Right hindlimb (tissue), 1 donor: ENCODE results near the gene INO80C.
"Not testable (repeated sequence)": the region's sequence is repeated elsewhere in the genome, so short reads cannot be mapped to it uniquely, and the experiment has no call there.

Experiments used
- DNase-seq: peaks from one replicate; pipeline ENCODE4 v3.0.0-alpha.2; 2018

The INO80C gene

DNA sequence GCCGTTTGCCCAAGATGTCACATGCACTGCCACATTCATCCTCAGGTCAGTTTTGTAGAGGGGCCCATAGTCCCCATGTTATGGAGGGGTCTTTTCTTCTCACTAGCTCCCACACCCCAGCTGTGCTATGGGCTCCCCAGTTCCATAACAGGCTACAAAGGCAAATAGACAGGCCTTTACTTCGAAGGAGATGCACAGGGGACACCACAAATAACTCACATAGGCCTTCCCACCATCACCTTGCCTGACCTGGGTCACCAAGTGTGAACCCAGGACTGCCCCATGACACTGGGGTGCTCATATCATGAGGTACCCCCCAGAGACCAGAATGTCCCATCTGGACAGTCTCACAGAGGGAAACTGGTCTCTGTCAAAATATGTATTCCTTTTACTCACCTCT is 15.0 kb upstream of the INO80C start:
- DNase-seq: no peak

DNA sequence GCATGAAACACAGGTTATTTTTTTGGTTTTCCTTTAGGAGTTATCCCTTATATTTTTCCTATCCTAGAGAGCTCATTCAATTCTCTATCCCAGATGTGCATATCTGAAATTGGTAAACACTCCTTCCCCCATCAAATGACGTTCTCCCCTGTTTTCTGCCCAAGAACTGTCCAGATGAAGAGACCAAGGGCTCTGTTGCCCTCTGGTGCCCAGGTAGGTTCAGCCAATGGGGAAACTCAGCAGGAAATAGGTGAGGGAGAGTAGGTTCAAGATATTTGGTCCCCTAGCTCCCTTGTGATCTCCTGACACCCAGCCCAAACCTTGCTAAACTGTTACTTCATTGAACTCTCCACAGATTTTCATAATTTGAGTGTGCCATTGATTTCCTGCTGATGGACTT is 14.1 kb upstream of the INO80C start:
- no peak for DNase-seq

DNA sequence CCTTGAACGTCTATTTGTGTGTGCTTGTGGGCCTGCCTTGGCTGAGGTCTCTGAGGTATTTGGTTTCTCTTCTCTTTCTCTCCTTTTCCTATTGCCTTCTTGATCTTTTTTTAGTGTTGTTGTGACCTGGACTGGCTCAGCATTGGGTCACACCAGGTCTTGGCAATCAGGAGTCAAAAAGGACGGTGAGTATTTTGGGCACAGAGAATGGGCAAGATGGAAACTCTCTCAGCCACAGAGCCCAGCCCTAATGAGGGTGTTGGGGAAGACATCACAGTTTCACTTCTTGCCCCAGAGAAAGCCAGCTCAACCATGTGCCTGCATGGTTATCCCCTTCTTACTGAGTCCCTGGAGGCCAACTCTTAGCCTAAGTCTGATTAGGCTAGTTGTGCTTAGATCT is 13.7 kb upstream of the INO80C start:
- DNase-seq: no peak

DNA sequence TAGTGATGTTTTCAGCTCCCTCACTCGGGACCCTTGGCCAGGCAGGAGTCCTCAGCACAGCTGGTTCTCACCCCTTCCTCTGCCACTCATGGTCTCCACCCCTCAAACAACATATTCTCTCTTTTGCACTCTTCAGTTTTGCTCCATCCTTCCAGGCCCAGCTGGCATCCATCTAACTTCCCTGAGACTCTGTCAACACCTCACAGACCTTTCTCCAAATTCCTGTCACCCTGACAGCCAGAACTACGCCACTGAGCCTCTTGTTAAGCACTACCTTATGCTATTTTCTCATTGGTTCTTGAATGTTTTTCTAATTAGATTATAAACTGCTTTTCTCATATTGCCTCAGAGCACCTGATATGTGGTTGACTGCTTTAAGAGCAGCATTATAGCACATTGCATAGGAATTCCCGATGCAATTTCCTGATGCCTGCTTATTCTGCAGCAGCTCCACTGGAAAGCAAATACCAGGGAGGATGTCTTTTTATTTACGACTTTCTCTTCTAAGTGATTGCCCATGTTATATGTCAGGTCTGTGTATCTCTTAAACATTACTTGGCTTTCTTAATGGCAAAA is 12.4 kb upstream of the INO80C start:
- DNase-seq: no peak

DNA sequence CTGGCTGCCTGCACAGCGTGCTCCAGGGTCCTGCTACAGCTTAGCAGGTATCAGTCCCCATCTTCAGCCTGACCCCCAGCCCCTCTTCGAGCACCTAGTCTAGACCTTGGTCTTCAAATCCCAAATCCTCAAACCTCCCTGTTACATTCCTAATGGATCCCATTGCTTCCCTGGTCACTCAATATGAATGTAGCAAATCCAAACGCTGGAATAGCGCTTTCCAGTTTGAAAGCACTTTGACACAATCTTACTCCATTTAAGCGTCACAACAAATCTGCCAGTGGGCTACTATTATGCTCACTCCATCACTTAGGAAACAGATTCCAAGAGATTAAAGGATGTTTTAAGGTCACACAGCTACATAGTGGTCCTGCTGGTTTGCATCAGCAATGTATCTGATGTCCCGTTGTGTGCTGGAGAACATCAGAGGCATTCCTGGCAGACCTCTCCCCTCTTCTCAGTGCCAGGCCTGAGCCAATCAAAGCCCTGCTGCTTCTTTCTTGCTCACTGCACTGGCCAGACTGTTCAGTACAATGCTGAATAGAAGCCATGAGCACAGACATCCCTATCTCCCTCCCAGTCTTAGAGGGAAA is 11.1 kb upstream of the INO80C start:
- DNase-seq: no peak

DNA sequence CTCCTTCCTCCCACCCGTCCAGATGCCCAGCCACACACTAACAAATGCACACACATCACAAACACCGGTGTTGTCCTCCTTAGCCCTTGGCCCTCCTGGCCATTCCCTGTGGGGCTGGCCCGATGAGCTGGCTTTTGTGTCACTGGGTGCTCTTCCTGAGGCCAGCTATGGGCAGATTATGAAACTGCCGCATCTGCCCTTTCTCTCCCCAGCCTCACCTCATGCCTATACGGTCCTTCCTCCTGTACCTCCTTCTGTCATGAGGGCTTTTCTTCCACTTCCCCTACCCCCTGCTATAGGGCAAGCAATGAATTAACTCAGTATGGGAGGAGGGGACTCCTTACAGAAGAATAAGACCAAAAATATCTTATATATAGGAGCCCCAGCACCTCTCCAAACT is 10.3 kb upstream of the INO80C start:
- DNase-seq: no peak

DNA sequence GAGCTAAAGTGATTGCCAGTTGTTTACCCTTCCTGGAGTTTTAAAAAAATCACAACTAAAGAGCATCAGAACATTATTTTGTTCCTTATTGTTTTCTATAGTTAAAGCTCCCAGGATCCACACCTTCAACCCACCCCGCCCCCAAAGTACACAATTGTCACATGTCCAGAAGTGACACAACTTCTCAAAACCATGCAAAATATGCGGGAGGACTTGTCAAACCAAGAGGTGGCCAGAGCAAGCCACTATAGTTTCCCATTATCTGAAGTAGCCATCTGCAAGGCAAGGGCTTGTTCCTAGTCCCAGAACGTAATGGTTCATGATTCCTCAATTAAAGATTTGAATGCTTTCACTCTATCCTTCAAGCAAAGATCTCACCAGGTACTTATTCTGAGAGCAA is 9.9 kb upstream of the INO80C start:
- DNase-seq: no peak

DNA sequence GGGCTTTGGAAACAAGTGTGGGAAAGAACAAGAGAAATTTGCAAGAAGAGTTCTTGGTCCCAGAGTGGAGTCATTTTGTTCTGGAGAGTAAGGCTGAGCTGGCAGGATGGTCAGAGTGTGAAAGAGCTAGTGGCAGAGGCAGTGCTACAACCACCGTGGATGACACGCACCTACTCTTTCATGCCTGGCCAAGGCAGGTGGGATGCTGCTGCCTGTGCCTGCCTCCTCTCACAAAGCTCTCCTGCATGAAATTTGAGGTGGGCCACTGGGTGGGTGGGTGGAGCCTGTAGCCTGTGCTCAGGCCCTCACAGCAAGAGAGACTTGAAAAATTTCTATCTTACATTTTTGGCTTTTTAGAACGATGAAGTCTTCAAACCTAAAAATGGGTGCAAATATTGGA is 9.4 kb upstream of the INO80C start:
- no peak for DNase-seq

DNA sequence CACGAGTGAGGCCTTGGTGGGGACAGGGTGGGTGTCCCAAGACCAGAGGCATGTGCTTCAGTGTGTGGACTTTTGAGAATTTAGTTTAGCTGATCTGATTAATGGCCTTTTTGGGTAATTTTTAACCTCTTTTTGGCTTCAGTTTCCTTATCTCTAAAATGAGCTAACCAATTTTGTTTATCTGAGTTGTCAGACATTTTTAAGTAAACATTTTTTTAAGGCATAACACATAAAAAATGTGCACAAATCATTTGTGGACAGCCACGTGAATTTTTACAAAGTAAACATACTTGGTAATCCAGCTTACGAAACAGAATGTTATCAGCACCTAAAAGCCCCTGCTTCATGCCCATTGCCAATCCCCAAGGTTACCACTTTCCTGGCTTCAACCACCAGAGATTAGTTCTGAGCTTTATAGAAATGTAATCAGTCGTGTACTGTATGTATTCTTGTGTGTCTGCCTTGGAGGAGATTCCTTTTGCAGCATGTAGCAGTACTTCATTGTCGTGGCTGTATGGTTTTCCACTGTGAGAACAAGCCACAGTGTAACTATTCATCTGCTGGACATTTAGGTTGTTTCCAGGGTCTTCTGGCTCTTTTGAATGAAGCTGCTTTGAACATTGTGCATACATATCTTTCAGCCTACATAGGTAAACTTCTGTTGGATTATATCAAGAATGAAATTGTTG is 8.4 kb upstream of the INO80C start:
- no peak for DNase-seq

DNA sequence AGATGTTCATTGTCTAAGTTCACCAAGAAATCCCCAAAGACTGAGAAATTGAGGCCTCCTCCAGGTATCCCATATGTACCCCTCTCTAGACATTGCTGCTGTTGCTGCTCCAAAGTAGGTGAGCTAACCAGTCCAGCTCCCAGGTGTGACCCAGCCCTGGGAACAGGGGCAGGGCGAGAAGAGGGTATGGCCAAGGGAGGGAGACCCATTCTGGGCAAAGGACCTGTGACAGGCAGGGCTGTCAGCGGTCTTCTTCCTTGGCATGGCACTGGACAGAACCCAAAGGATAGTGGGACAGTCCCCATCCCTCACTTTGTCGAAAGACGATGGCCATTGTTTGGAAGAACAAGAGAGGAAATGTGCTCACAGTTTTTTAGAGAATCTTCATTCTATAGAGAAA is 7.2 kb upstream of the INO80C start:
- DNase-seq: no peak

DNA sequence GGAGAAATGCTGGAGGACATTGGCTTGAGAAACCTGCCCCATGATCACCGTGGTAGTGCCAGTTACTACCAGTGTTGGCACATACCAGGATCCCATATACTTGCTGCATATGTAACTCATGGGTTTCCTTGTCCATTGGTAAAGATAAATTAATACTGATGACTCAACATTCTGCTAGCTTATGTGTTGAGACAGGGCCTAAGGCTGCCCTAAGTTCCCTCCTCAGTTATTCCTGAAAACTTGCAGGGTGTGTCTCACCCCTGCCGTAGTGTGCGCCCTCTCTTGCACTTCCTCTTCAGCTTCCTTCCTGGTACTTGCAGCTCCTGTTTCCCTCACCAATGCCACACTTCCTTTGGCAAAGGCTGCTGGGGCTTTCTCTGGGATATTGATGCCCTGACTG is 4.3 kb upstream of the INO80C start:
- no peak for DNase-seq

DNA sequence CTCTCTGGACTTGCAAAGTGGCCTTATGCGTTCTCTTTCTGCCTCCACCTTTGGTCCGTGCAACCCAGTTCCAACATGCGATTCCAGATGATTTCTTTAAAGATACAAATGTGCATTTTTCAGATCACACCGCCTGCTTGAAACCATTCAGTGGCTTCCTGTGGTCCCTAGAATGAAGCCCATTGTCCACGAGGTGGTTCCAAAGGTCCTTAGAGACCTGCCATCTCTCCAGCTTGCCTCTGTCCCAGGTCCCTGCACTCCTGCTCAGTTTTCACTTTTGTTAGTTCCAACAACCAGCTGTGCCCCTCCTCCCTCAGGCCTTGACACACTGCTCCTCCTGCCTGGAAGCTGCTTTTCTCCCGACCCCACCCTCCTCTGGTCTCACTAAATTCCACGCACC is 3.6 kb upstream of the INO80C start:
- no peak for DNase-seq

DNA sequence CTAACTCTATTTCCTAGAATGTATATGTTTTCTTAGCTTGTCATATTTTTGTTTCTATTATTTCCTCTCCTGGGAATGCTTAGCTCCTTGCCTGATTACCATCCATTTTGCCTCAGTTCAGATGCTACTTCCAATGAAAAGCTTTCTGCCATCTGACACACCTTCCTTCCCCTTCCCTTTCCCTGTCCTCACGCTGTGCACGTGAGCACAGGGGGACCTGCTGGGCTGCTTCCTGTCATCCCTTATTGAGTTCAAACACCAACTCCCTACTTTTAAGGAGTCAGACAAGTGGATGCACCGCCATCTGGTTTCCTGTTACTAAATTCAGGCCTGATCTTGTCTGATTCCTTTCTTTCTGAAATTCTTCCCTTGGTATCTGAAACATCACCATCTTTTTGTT is 2.4 kb upstream of the INO80C start:
- DNase-seq: no peak

DNA sequence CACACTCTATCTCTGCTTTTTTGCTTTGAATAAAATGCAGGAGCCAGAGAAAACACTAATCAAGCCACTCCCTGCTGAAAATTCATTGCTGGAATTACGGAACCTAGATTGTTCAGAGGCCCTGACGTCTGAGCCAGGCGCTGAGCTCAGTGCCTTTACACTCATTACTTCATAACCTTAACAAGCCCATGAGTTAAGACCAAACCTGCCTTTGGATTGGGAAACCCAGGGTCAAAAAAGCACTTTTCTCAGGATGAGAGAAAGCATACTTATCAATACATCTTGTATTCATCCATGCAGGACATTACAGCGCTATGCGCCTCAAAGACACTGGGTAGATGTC is 762 bp downstream of the INO80C start:
- no peak for DNase-seq

DNA sequence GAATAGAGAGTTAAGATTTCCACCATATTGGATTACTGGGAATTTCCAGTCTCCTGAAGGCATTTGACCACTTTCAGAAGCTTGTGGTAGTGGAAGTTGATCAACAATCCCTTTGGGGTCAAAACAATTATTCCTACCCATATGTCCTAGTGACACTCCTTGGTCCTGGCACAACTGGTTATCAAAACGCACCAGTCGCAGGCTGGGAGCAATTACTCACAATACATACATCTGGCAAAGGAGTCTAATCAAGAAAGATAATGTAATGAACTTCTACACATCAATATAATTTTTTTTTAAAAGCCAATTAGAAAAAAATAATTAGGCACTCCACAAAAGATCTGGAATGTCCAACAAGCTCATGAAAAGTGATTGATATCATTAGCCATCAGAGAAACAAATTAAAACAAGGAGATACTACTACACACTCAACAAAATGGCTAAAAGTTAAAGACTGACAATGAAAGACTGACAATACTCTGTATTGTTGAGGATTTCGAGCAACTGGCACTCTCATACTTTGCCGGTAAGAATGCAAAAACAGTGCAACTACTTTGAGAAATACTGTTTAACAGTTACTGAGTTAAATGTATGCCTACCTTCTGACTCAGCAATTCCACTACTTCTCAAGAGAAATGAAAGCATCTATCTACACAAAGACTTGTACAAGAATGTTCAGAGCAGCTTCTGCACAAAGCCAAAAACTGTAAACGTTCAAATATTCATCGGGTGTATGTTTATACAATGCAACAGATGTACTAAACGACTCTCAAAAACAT is 2.0 kb downstream of the INO80C start:
- no peak for DNase-seq

DNA sequence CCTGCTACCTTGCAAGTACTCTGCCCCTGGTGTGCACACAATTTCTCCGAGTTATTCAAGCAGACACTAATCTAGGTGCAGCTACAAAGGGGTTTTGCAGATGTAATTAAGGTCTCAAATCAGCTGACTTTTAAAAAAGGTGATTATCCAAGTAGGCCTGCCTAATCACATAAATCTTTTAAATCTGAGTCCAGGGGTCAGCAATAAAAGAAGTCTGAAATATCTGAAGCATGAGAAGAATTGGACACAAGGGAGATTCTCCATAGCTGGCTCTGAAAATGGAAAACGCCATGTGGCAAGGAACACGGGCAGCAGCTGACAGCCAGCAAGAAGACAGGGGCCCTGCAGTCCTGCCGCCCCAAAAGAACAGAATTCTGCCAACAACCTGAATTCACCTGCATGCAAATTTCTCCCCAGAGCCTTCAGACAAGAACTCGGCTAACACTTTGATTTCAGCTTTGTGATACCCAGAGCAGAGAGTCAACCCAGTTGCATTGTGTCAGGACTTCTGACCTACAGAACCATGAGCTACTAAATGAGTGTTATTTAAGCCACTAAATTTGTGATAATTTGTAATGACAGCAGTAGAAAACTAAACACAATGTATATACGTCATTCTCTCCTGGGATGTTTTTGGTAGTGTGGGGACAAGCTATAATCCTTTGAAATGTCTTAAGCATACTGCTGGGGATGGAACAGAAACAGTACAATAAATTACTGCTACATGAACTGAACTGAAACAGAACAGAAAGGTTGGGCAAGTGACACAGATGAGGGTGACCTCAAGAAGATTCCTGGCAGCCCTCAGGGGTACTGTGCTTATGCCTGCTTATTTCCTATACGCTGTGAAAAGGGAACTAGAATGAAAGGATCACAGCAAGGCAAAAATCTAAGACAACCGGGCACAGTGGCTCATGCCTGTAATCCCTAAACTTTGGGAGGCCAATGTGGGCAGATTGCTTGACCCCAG is 3.2 kb downstream of the INO80C start:
- DNase-seq: no peak

DNA sequence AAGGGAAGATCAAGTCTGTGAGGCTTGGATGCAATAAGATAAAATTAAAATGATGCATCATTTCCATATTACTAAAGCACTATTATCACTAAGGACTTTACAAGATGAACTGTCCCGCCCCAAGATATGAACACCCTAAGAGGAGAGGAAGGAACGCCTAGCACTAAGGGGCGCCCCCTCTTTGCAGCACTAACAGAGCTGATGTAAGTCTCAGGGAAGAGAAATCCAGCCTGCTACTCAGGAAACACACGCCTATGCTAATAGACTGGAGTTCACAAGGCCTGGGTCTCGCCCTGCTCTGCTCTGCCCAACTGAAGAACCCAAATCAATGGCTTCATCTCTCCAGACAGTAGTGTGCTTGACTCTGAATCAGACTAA is 6.1 kb downstream of the INO80C start:
- DNase-seq: no peak

DNA sequence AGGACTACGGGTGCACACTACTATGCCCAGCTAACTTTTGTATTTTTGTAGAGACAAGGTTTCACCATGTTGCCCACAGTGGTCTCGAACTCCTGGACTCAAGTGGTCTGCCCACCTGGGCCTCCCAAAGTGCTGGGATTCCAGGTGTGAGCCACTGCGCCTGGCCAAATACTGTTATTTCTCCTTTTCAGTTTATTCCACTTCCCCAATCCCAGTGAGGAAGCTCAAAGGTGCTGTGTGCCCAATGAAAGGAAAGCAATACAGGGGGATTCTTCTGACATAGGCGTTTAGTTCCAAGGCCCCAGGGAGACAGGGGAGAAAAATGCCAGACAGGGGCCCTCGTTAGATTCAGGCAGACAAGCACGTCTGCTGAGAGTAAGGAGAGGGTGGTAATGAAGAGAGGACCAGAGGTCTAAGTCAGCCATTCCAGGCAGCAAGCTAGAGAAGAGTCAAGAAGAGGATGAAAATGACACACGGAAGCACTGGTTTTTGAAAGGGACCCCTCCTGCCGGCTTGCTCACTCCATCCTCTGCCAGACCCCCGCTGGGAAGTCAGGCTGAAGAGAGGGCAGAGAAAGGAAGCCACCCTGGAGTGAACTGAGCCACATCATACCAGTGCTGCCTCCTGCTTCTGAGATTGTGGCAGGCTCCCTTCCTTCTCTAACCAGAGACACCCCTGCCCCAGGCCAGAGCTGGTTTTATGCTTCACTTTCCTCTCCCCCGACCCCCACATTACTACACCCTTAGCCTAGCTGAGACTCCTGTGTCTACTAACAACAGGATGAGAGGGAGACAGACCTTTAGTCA is 6.7 kb downstream of the INO80C start:
- DNase-seq: no peak

DNA sequence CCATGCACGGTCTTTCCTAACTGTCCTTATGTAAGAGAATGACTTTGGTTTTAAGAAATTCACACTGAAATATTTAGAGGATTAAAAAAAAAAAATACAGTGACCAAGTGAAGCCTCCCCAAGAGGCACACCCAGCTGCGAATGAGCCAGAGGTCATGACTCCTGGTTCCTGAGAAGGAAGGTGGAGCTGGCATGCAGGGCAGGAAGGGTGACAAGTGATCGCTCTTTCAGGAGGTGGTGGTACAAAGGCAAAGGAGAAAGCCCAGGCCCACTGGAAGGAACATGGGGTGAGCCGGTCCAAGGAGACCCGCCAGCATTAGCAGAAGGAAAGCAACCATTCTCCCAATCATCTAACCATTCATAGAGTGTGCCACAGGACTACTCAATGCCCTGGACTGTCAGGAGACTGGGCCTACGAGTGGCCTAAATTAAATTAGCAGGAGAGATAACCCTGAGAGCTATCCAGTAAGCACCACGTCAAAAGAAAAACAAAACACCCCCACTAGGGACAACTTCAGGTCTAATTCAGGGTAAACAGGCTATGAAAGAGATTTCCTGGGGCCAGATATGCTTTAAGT is 7.8 kb downstream of the INO80C start:
- DNase-seq: no peak

DNA sequence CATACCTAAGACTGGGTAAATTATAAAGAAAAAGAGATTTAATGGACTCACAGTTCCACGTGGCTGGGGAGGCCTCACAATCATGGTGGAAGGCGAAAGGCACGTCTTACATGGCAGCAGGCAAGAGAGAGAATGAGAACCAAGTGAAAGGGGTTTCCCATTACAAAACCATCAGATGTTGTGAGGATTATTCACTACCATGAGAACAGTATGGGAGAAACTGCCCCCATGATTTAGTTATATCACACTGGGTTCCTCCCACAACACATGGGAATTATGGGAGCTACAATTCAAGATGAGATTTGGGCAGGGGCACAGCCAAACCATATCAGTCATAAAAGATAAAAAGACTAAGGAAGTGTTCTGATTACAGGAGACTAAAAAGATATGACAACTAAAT is 8.5 kb downstream of the INO80C start:
- not testable (repeated sequence) for DNase-seq

DNA sequence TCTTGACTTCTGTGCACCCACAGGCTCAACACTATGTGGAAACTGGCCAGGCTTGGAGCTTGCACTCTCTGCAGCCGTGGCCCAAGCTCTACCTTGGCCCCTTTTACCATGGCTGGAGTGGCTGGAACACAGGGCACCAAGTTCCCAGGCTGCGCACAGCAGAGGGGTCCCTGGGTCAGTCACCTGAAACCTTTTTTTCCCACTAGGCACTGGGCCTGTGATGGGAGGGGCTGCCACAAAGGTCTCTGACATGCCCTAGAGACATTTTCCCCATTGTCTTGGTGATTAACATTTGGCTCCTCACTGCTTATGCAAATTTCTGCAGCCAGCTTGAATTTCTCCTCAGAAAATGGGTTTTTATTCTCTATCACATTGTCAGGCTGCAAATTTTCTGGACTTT is 9.4 kb downstream of the INO80C start:
- DNase-seq: not testable (repeated sequence)

DNA sequence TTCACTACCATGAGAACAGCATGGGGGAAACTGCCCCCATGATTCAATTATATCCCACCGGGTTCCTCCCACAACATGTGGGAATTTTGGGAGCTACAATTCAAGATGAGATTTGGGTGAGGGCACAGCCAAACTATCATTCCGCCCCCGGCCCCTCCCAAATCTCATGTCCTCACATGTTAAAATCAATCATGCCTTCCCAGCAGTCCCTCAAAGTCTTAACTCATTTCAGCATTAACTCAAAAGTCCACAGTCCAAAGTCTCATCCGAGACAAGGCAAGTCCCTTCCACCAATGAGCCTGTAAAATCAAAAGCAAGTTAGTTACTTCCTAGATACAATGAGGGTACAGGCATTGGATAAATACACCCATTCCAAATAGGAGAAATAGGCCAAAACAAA is 10.2 kb downstream of the INO80C start:
- not testable (repeated sequence) for DNase-seq
